ENCODE results near the gene TUBA3D.
"Not testable (repeated sequence)": the region's sequence is repeated elsewhere in the genome, so short reads cannot be mapped to it uniquely, and the experiment has no call there.

TUBA3D gene

DNA sequence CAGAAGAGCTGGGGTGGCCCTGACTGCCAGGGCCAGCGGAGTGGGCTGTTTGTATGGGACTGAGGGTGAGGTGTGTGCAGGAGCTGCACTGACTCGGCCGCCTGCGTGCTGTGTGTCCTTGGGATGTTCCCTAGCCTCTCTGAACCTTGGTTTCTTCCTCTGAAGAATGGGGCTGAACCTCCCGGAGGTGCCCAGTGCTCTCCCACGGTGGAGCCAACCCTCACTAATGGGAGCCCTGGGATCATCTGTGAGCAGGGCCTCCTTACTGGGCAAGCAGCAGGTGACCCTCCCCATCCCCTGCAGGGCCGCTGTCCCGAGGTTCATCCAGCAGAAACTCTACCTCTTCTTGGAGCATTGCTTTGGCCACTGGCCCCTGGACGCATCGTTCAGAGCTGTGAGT lies 40.1 kb downstream of the TUBA3D start:
- TF ChIP-seq, protein P1, sequence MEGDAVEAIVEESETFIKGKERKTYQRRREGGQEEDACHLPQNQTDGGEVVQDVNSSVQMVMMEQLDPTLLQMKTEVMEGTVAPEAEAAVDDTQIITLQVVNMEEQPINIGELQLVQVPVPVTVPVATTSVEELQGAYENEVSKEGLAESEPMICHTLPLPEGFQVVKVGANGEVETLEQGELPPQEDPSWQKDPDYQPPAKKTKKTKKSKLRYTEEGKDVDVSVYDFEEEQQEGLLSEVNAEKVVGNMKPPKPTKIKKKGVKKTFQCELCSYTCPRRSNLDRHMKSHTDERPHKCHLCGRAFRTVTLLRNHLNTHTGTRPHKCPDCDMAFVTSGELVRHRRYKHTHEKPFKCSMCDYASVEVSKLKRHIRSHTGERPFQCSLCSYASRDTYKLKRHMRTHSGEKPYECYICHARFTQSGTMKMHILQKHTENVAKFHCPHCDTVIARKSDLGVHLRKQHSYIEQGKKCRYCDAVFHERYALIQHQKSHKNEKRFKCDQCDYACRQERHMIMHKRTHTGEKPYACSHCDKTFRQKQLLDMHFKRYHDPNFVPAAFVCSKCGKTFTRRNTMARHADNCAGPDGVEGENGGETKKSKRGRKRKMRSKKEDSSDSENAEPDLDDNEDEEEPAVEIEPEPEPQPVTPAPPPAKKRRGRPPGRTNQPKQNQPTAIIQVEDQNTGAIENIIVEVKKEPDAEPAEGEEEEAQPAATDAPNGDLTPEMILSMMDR (IDR thresholded peaks at IDR 0.05; ENCODE audit: insufficient read depth, low read depth, low read length, missing control alignments): no peak
- H3K4me3 ChIP-seq (ENCODE audit: low read length): no peak overlapping the region

DNA sequence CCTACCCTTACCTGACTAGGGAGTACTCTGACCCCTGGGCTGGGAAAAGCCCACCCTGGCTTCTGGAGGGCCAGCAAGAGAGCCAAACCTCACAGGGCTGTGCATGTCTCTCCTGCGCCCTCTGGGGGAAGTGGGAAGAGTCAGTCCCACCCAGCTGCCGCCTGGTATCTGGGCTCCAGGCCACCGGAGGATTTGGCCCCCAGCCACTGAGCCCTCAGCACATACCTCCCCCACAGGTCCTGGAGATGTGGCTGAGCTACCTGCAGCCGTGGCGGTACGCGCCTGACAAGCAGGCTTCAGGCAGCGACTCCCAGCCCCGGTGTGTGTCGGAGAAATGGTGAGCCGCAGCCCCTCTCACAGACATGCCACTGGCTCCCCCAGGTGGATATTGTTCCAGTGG lies 40.7 kb downstream of the TUBA3D start:
- TF ChIP-seq, protein P1 (IDR thresholded peaks at IDR 0.05; ENCODE audit: insufficient read depth, low read depth, low read length, missing control alignments): peak; percentile 13
- H3K4me3 ChIP-seq (ENCODE audit: low read length): not testable (repeated sequence)
- peak; percentile 9 for DNase-seq (ENCODE audit: low read depth)

More for the DNA sequence above, 40.1 kb downstream of the TUBA3D start:
- no peak for DNase-seq (ENCODE audit: low read depth)

DNA sequence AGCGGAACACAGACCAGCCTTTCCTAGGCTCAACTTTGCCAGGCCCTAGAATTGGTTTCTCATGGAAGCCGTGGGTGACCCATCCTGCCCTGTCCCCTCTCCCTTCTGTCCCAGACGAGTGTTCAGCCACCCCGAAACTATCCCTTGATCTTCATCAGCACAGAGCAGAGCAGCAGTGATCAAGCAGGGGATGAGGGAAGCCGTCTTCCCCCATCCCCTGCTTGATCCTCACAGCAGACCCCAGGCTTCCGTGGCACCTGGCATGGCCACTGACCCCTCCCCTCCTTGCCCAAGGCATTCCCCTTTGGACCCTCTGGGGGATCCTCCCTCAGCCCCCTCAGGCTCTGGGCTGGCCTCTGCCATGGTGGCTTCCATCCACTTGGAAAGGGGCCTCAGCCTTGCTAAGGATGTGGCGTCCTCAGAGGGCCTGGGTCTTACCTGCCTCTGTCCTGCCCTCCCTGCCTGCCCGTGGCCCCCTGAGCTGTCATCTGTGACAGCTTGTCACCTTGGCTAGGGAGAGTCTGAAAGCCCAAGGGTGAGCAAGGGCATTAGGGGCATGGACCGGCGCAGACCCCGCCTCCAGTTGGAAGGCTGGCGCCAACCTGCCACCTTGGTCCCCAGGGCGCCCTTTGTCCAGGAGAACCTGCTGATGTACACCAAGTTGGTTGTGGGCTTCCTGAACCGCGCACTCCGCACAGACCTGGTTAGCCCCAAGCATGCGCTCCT lies 41.4 kb downstream of the TUBA3D start:
- DNase-seq (ENCODE audit: low read depth): no peak
- TF ChIP-seq, protein P1 (IDR thresholded peaks at IDR 0.05; ENCODE audit: insufficient read depth, low read depth, low read length, missing control alignments): no peak
- H3K4me3 ChIP-seq (ENCODE audit: low read length): no peak overlapping the region

DNA sequence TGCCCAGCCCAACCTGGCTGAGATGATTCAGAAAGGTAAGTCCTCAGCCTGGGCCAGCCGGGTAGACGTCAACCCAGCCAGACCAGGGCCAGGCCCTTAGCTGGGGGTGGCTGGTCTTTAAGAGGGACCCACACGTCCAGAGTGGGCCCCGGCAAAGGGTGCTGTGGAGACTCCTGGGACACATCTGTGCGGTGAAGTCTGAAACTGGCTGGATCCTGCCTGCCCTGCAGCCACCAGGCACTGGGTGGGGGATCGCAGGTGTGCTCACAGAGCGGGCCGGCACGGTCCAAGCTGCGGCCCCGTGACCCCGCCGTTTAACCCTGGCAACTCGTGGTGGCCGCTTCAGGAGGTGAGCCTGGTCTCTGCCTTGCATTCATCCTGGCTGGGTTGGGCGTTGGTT lies 41.9 kb downstream of the TUBA3D start:
- not testable (repeated sequence) for H3K4me3 ChIP-seq (ENCODE audit: low read length); DNase-seq (ENCODE audit: low read depth)

DNA sequence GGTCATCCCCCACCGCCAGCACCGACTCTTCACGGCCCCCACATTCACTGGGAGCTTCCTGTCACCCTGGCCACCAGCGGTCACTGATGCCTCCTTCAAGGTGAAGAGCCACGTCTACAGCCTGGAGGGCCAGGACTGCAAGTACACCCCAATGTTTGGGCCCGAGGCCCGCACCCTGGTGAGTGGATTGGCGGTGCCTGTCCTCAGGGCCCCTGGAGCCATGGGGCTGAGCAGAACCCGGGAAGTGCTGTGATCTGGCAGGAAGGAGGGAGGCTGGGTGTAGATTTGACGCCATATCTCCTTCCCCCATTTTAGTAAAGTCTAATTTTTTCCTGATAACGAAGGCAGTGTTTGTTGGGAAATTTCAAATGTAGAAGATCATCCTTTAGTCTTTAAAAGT lies 42.6 kb downstream of the TUBA3D start:
- not testable (repeated sequence) for H3K4me3 ChIP-seq (ENCODE audit: low read length)

DNA sequence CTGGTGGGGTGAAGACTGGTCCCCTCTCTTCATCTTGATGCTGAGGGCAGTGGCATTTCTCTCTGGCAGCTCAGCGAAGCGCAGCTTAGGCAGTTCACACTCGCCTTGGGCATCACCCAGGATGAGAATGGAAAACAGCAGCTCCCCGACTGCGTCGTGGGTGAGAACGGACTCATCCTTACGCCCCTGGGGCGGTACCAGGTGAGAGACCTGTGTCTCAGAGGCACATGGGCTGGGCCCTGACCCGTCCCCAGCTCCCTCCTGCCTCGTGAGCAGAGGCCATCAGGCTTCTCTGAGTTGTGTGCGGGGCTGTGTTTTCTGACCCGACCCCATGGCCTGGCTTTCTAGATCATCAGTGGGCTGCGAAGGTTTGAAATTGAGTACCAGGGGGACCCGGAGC lies 43.5 kb downstream of the TUBA3D start:
- TF ChIP-seq, protein P1 (IDR thresholded peaks at IDR 0.05; ENCODE audit: insufficient read depth, low read depth, low read length, missing control alignments): no peak
- DNase-seq (ENCODE audit: low read depth): no peak
- H3K4me3 ChIP-seq (ENCODE audit: low read length): no peak overlapping the region

More for the DNA sequence above, 42.6 kb downstream of the TUBA3D start:
- DNase-seq (ENCODE audit: low read depth): not testable (repeated sequence)

DNA sequence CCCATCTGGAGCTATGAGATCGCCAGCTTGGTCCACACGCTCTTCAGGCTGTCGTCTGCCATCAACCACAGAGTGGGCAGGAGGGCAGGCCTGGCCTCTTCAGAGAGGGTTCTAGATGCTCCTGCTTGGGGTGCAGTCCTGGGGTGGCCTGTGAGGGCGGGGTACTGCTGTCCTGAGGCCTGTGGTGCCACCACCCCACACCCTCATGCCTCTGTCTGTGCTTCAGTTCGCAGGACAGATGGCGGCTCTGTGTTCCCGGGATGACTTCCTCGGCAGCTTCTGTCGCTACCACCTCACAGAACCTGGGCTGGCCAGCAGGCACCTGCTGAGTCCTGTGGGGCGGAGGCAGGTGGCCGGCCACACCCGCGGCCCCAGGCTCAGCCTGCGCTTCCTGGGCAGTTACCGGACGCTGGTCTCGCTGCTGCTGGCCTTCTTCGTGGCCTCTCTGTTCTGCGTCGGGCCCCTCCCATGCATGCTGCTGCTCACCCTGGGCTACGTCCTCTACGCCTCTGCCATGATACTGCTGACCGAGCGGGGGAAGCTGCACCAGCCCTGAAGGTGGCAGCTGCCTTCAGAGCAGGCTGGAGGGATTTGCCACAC lies 44.1 kb downstream of the TUBA3D start:
- DNase-seq (ENCODE audit: low read depth); H3K4me3 ChIP-seq (ENCODE audit: low read length): not testable (repeated sequence)

DNA sequence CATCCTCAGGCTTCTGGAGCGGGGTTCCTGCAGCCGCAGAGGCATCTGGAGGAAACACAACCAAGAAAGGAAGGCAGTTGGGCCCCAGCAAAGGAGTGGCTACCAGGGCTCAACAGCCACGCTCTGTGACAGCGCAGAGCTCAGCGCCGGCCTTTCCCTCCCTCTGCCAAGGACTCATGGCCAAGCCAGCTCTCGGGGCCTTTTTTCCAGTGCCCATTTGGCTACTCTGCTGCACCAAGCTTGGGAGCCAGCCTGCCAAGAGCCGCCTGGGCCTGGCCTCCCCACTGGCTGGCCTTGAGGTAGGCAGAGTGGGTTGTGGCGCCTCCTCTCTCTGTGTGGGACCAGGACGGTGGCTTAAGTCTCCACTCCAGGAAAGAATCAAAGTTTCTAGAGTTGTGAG lies 44.6 kb downstream of the TUBA3D start:
- TF ChIP-seq, protein P1 (IDR thresholded peaks at IDR 0.05; ENCODE audit: insufficient read depth, low read depth, low read length, missing control alignments): no peak

DNA sequence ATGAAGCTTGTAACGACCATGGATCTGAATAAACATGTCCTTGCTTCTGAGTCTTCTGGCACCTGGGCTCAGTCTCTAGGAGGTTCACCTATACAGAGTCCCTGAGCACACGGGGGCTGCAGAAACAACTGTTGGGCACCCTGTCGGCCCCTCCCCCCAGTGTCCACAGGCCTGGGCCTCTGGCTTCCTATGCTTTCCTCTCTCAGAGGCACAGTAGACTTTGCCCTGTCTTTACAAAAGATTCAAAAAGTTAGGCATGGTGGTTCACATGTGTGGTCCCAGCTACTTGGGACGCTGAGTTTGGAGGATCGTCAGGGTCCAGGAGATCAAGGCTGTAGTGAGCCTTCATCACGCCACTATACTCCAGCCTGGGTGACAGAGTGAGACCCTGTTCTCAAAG lies 45.6 kb downstream of the TUBA3D start:
- not testable (repeated sequence) for DNase-seq (ENCODE audit: low read depth); H3K4me3 ChIP-seq (ENCODE audit: low read length)

More for the DNA sequence above, 44.6 kb downstream of the TUBA3D start:
- no peak for DNase-seq (ENCODE audit: low read depth)
- no peak overlapping the region for H3K4me3 ChIP-seq (ENCODE audit: low read length)
